PC-9 (cell line): ENCODE data around the gene LTBP4. TPM values are rescaled to one million over a fixed set of nuclear protein-coding genes. Genes with fewer than 3 reads are reported as not detected.
"Not testable (repeated sequence)": the region's sequence is repeated elsewhere in the genome, so short reads cannot be mapped to it uniquely, and the experiment has no call there.

Experiments
- BruUV-seq: library from RNA; stranded (reverse); fragments of 400-500 nt; replicated peaks from 2 replicates; lab custom pipeline; 2021; lab: Mats Ljungman, UMichigan
- CTCF ChIA-PET: fragments of 300-600 bp; sonication (Branson Sonifier 250); formaldehyde crosslinking; loops from one replicate; lab custom pipeline; 2022; ENCODE audit warnings: antibody characterized with exemption; lab: Charles Lee
- POLR2A ChIA-PET: fragments of 300-600 bp; sonication (Branson Sonifier 250); formaldehyde crosslinking; loops from one replicate; lab custom pipeline; 2022; ENCODE audit warnings: antibody characterized with exemption; ENCODE audit not compliant: unreplicated experiment; lab: Charles Lee
- DNase-seq, 2 experiments: peaks; one replicate each; pipeline versions ENCODE4 v3.0.0 to v3.0.0-alpha.2; 2015 to 2022; ENCODE audit warnings: mixed read lengths in 1 of 2
- H2AFZ ChIP-seq: fragments of 200-600 bp; sonication (generic); 2 replicates; pipeline ENCODE4 v1.8.1; 2017; ENCODE audit warnings: antibody characterized with exemption
- H3F3A ChIP-seq: fragments of 200-600 bp; sonication (generic); 2 replicates; pipeline ENCODE4 v1.8.1; 2017; ENCODE audit warnings: antibody characterized with exemption, mild to moderate bottlenecking, low read depth; ENCODE audit not compliant: insufficient read depth
- H3K27ac ChIP-seq: fragments of 200-600 bp; sonication (generic); 2 replicates; pipeline ENCODE4 v1.6.1; 2016; ENCODE audit warnings: mixed run types
- H3K27me3 ChIP-seq: fragments of 200-600 bp; sonication (generic); 2 replicates; pipeline ENCODE4 v1.6.1; 2016; ENCODE audit warnings: low read depth, mixed run types; ENCODE audit not compliant: insufficient read depth
- H3K36me3 ChIP-seq: fragments of 200-600 bp; sonication (generic); 2 replicates; pipeline ENCODE4 v1.6.1; 2016; ENCODE audit warnings: low read depth, mixed run types
- H3K4me1 ChIP-seq: fragments of 200-600 bp; sonication (generic); replicated peaks from 2 replicates; pipeline ENCODE4 v1.6.1; 2016; ENCODE audit warnings: mixed run types; ENCODE audit not compliant: insufficient read depth
- H3K4me2 ChIP-seq: fragments of 200-600 bp; sonication (generic); 2 replicates; pipeline ENCODE4 v1.6.1; 2017; ENCODE audit warnings: mixed run types
- H3K4me3 ChIP-seq: fragments of 200-600 bp; sonication (generic); 2 replicates; pipeline ENCODE4 v1.6.1; 2016; ENCODE audit warnings: mixed run types
- H3K79me2 ChIP-seq: fragments of 200-600 bp; sonication (generic); 2 replicates; pipeline ENCODE4 v1.6.1; 2017; ENCODE audit warnings: low read depth, mixed run types
- H3K9me2 ChIP-seq: fragments of 200-600 bp; sonication (generic); 2 replicates; pipeline ENCODE4 v1.8.1; 2017; ENCODE audit warnings: mild to moderate bottlenecking; ENCODE audit not compliant: insufficient read depth
- H3K9me3 ChIP-seq: fragments of 200-600 bp; sonication (generic); 2 replicates; pipeline ENCODE4 v1.8.1; 2016; ENCODE audit warnings: low read depth; ENCODE audit not compliant: insufficient read depth
- H4K20me1 ChIP-seq: fragments of 200-600 bp; sonication (generic); 2 replicates; pipeline ENCODE4 v1.8.1; 2017; ENCODE audit not compliant: insufficient read depth
- CTCF ChIP-seq: fragments of 200-600 bp; sonication (generic); conservative IDR thresholded peaks from 2 replicates; pipeline ENCODE4 v1.6.1; 2017; ENCODE audit warnings: mixed run types, antibody characterized with exemption, mild to moderate bottlenecking, moderate library complexity
- EZH2 ChIP-seq: fragments of 200-600 bp; sonication (generic); IDR thresholded peaks from 2 replicates; pipeline ENCODE4 v1.8.0; 2017; ENCODE audit warnings: antibody characterized with exemption, low read depth
- intact Hi-C: fragments of 100-400 bp; cut with micrococcal nuclease; formaldehyde crosslinking; loops from one replicate; pipeline ENCODE4 v1.10.0; 2022; ENCODE audit not compliant: unreplicated experiment
- total RNA-seq: library from RNA; stranded (reverse); gene quantifications from 2 replicates; pipeline ENCODE4 v1.2.3, GENCODE V29; 2021

The LTBP4 gene
- total RNA-seq, 1 experiment from 2014 or later: 163 TPM

- H3F3A ChIP-seq: peaks cover 11% of the 10 kb centered on the region; the same call in 1 of the 2 replicates
- ChIA-PET POLR2A (interaction anchor here (0.5 kb wide), 1 partner anchor 23 kb away, joined by 4 read pairs; no protein-coding TSS in a partner anchor), CTCF (interaction anchor here (0.5 kb wide), 1 partner anchor 183 kb away, joined by 5 read pairs; no protein-coding TSS in a partner anchor)
- H3K4me1 ChIP-seq: peaks cover 10% of the 10 kb centered on the region
- H4K20me1 ChIP-seq: no peaks in the 10 kb centered on the region
- TF ChIP-seq CTCF (no peak), EZH2 (no peak)
- no peak overlapping the region for H3K4me3 ChIP-seq
- no peaks in the 10 kb centered on the region for H3K36me3 ChIP-seq
- no peaks in the 10 kb centered on the region for H3K79me2 ChIP-seq
- H3K4me2 ChIP-seq: no peak overlapping the region
- no peak for DNase-seq
- H2AFZ ChIP-seq: no peak overlapping the region
- no peaks in the 10 kb centered on the region for H3K9me3 ChIP-seq
- intact Hi-C loops: no loop called here
- H3K27me3 ChIP-seq: no peaks in the 10 kb centered on the region
- H3K27ac ChIP-seq: no peak overlapping the region
- no peaks in the 10 kb centered on the region for H3K9me2 ChIP-seq
- no TSS peak for BruUV-seq
Observed at GRCh38 chr19:40650749-40651305, 49.7 kb downstream of the LTBP4 start.

- H4K20me1 ChIP-seq, DNase-seq, CTCF ChIA-PET, H3K4me1 ChIP-seq, H3K9me3 ChIP-seq, BruUV-seq, H3K36me3 ChIP-seq, H2AFZ ChIP-seq, intact Hi-C loops, H3K27ac ChIP-seq, H3K79me2 ChIP-seq, H3K4me3 ChIP-seq, POLR2A ChIA-PET, H3K9me2 ChIP-seq, H3K27me3 ChIP-seq, H3F3A ChIP-seq, H3K4me2 ChIP-seq: not testable (repeated sequence)
Observed at GRCh38 chr19:40652303-40652702, 51.1 kb downstream of the LTBP4 start.

GRCh38 chr19:40655684-40656083 is 54.5 kb downstream of the LTBP4 start:
- H4K20me1 ChIP-seq, POLR2A ChIA-PET, H3K27ac ChIP-seq, DNase-seq, H3K4me3 ChIP-seq, H3K27me3 ChIP-seq, H3K9me2 ChIP-seq, H3K79me2 ChIP-seq, H2AFZ ChIP-seq, H3K4me2 ChIP-seq, BruUV-seq, H3K4me1 ChIP-seq, H3F3A ChIP-seq, H3K9me3 ChIP-seq, H3K36me3 ChIP-seq, intact Hi-C loops: not testable (repeated sequence)
- CTCF ChIA-PET: interaction anchor here (0.7 kb wide), 1 partner anchor 103 kb away, joined by 7 read pairs; no protein-coding TSS in a partner anchor

GRCh38 chr19:40658031-40658430 is 56.9 kb downstream of the LTBP4 start:
- CTCF ChIA-PET: no interaction called here
- POLR2A ChIA-PET: interaction anchor here (0.7 kb wide), 1 partner anchor 726 kb away, joined by 3 read pairs; no protein-coding TSS in a partner anchor
- no peak for DNase-seq

More at GRCh38 chr19:40658031-40658430, 56.9 kb downstream of the LTBP4 start:
- Histone ChIP-seq H3K4me1 (no peaks in the 10 kb centered on the region), H3K9me2 (no peaks in the 10 kb centered on the region), H3K79me2 (no peaks in the 10 kb centered on the region), H3K4me3 (no peak overlapping the region), H3K27me3 (no peaks in the 10 kb centered on the region), H4K20me1 (no peaks in the 10 kb centered on the region), H3F3A (peaks cover 7% of the 10 kb centered on the region; the same call in 1 of the 2 replicates), H3K27ac (no peak overlapping the region), H2AFZ (no peak overlapping the region), H3K36me3 (no peaks in the 10 kb centered on the region), H3K4me2 (no peak overlapping the region), H3K9me3 (no peaks in the 10 kb centered on the region)
- intact Hi-C loops: no loop called here
- TF ChIP-seq EZH2 (no peak), CTCF (no peak)
- no TSS peak for BruUV-seq
